ENCODE results near the gene NXPH4.

Gene NXPH4

GRCh38 chr12:57263096-57263495 lies 46.5 kb downstream of the NXPH4 start:
- TF ChIP-seq CTCF (conservative IDR thresholded peaks at IDR 0.05; ENCODE audit: low read length) = no peak
- H3K4me3 ChIP-seq (ENCODE audit: low read length) = no peak overlapping the region
- no peak for DNase-seq (ENCODE audit: low read depth)

- H3K4me3 ChIP-seq (ENCODE audit: low read length) = no peak overlapping the region
- TF ChIP-seq CTCF (conservative IDR thresholded peaks at IDR 0.05; ENCODE audit: low read length) = no peak
- no peak for DNase-seq (ENCODE audit: low read depth)
These were observed 50.1 kb downstream of the NXPH4 start for GRCh38 chr12:57266681-57267080.

DNA sequence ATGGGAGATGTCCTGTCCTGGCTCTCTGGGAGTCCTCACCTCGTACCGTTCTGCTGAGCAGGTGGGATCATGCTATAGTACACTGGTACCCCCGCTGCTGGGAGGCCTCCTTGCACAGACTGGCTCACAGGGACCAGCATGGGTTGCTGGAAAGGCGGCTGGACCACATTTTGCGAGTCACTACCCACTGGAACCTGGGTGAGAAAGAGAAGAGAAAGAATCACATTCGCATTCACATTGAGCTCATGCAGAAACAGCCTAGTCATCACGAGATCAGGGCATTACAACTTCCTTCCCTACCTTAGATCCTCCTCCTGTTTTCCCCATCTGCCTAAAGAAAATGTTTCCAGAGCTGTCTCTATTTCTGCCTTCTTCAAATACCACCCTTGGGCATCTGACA lies 51.7 kb downstream of the NXPH4 start:
- H3K4me3 ChIP-seq (ENCODE audit: low read length) = no peak overlapping the region
- DNase-seq (ENCODE audit: low read depth) = no peak
- no peak for TF ChIP-seq CTCF (conservative IDR thresholded peaks at IDR 0.05; ENCODE audit: low read length)

DNA sequence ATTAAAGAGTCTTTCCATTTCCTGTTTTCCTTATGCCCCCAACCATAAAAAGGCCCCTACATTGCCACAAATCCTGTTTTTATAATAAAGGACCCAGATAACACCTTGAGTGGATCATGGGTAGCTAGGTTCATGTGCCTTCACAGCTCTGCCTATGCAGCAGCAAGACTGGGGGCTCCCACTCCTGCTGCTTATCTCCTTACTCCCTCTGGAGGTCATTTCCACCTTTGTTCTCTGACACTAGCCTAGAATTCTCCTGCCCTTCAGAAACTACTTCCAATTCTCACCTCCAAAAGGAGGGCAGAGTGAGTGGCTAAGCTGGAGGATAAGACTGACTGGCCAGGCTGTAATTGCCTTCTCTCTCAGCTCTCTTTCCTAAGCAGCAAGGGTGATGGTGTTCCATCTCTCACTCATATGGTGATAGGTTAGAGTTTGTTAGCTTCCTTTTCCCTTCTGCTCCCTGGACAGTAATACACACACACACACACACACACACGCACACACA lies 54.4 kb downstream of the NXPH4 start:
- no peak for DNase-seq (ENCODE audit: low read depth)
- TF ChIP-seq CTCF (conservative IDR thresholded peaks at IDR 0.05; ENCODE audit: low read length) = no peak
- no peak overlapping the region for H3K4me3 ChIP-seq (ENCODE audit: low read length)

DNA sequence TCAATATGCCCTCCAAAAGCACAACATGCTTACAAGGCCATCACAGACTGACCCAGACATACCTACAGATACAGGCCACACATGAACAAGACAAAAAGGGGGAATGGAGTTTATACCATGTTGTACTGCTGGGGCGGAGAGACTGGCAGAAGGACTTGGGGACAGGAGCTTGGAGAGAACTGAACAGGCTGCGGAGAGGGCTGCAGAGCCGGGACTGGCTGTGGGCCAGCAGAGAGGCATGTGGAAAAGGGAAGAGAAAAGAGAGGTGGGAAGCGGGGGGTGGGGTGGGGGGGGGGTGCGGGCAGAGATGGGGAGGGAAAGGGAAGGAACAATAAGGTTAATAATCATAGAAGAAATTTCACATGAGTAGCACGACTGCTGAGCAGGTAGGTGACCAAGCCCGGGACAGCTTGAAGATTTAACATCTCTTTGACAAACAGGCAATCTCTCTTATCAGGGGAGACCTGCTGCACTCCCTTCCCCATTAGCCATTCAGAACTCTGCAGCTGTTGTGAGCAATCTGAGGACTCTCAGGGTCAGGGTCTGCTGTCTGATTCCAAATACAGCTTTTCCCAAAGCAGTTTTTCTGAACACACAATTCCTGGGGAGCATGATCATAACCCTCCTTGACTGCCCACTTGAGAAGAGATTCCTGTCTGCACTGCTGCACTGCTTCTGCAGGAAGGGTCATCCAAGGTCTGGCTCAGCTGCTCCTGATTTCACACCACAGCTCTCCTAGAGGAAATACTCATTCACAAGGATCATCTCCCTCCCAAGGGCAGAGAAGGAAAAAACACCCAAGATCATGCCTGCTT lies 56.0 kb downstream of the NXPH4 start:
- no peak overlapping the region for H3K4me3 ChIP-seq (ENCODE audit: low read length)
- peak; percentile 19 for TF ChIP-seq CTCF (conservative IDR thresholded peaks at IDR 0.05; ENCODE audit: low read length)
- DNase-seq (ENCODE audit: low read depth) = peak; percentile 61

DNA sequence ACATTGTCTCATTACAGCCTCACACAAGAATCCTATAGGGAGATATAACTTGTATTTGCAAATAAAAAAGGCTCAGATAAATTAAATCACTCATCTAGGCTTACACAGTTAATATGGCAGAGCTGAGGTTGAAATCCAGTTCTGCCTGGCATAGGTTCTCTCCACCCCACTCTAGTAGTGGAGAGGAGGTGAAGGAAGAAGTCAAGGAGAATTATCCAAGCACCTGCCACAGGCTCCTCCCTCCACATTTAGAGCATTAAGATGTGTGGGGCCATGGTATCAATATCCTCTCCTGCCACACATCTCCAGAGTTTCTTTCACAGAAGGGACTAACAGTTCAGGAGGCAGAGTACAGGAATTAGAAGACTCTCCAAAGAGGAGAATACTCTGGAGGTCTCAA lies 56.9 kb downstream of the NXPH4 start:
- no peak for TF ChIP-seq CTCF (conservative IDR thresholded peaks at IDR 0.05; ENCODE audit: low read length)
- H3K4me3 ChIP-seq (ENCODE audit: low read length) = no peak overlapping the region
- DNase-seq (ENCODE audit: low read depth) = no peak
